ENCODE data around the gene FA2H. TPM values are rescaled to one million over a fixed set of nuclear protein-coding genes. Genes with fewer than 3 reads are reported as not detected.

Gene FA2H
- total and polyA plus RNA-seq, 10 of the 15 experiments (the other 5 are each of a cell fraction or from before 2014, with no cell fraction given) = 0.05 to 0.73 (median 0.51) TPM; not detected in 3

DNA sequence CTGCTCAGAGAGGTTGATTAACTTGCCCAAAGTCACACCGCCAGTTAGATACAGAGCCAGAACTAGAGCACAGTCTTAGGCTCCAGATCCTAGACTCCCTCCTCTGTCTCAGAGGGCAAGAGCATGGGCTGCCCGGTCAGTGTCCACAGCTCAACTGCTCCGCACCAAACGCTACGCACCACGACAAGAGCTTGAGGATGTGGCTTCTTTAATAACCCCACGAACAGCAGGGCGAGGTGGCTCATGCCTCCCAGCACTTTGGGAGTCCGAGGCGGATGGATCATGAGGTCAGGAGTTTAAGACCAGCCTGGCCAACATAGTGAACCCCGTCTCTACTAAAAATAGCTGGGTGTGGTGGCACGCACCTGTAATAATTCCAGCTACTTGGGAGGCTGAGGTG, 21.4 kb downstream of the FA2H start:
- BruUV-seq (replicated peaks) = no TSS peak
- H3K79me2 ChIP-seq (ENCODE audit: control insufficient read depth, insufficient read depth, low read length) = no peaks in the 10 kb centered on the region
- CTCF ChIA-PET = no interaction called here

DNA sequence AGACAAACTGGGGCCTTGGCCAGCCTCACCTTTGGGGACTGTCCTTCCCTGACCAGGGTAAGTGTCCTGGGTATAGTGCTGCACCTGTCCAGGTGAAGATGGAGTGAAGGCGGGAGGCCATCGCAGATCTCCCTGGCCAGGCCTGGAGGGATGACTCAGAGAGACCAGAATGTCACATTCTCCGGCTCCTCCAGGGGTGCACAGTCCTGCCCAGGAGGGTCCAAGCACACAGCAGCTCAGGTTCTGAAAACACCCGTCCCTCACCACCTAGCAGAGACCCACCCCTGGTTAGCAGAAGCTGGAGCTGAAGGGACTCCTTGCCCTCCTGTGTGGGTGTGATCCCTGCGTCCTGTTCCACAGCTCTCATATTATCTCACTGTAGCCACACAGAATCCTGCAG, 21.9 kb downstream of the FA2H start:
- in situ Hi-C loops (cut with MboI) = no loop called here
- FAIRE-seq = no peak
- RAD21 ChIA-PET (ENCODE audit: unreplicated experiment) = no interaction called here
- CTCF ChIA-PET = no interaction called here
- DNase-seq (ENCODE audit: low read depth, low spot score) = no peak
- Histone ChIP-seq H3K4me2 (ENCODE audit: control insufficient read depth, insufficient read depth) (no peak overlapping the region), H3K9me3 (replicated peaks; ENCODE audit: control insufficient read depth, insufficient read depth, low read length) (no peaks in the 10 kb centered on the region), H3K4me1 (ENCODE audit: control insufficient read depth, insufficient read depth, low read length) (no peaks in the 10 kb centered on the region), H3K79me2 (ENCODE audit: control insufficient read depth, insufficient read depth, low read length) (no peaks in the 10 kb centered on the region), H3K36me3 (ENCODE audit: control insufficient read depth in 2 of 2, insufficient read depth in 2 of 2, low read length in 1 of 2) (no peaks in the 10 kb centered on the region), H3K9ac (ENCODE audit: control insufficient read depth, insufficient read depth, low read length) (no peak overlapping the region), H4K20me1 (ENCODE audit: control insufficient read depth, insufficient read depth) (no peaks in the 10 kb centered on the region), H2AFZ (ENCODE audit: control insufficient read depth, low read depth, low read length) (no peak overlapping the region), H3K27me3 (replicated peaks in 1 of 2; ENCODE audit: control insufficient read depth in 2 of 2, insufficient read depth in 2 of 2, low read length in 1 of 2) (peaks cover 0 to 2% of the 10 kb centered on the region in 2 experiments; a peak in 1 of 4 replicates), H3K27ac (ENCODE audit: control insufficient read depth, insufficient read depth) (no peak overlapping the region), H3K4me3 (no peak overlapping the region)
- TF ChIP-seq YBX1 (IDR thresholded peaks at IDR 0.05) = no peak
- 66% methylated on average over 5 of the region's 5 CpGs for WGBS (ENCODE audit: insufficient coverage, insufficient replicate concordance, low lambda C conversion rate, missing lambda C conversion rate)
- BruUV-seq (replicated peaks) = no TSS peak
- SMC1A ChIA-PET (ENCODE audit: uncharacterized antibody, unreplicated experiment) = no interaction called here
- POLR2A ChIA-PET = no interaction called here
- intact Hi-C loops (cut with micrococcal nuclease; ENCODE audit: unreplicated experiment) = no loop called here
- ATAC-seq = no peak

More for the DNA sequence above, 21.4 kb downstream of the FA2H start:
- H3K9me3 ChIP-seq (replicated peaks; ENCODE audit: control insufficient read depth, insufficient read depth, low read length) = no peaks in the 10 kb centered on the region
- H3K4me2 ChIP-seq (ENCODE audit: control insufficient read depth, insufficient read depth) = no peak overlapping the region
- peaks cover 0 to 2% of the 10 kb centered on the region in 2 experiments; a peak in 1 of 4 replicates for H3K27me3 ChIP-seq (replicated peaks in 1 of 2; ENCODE audit: control insufficient read depth in 2 of 2, insufficient read depth in 2 of 2, low read length in 1 of 2)
- H3K9ac ChIP-seq (ENCODE audit: control insufficient read depth, insufficient read depth, low read length) = no peak overlapping the region
- intact Hi-C loops (cut with micrococcal nuclease; ENCODE audit: unreplicated experiment) (no loop called here), in situ Hi-C loops (cut with MboI) (no loop called here)
- no peak overlapping the region for H3K27ac ChIP-seq (ENCODE audit: control insufficient read depth, insufficient read depth)
- ATAC-seq (no peak), DNase-seq (ENCODE audit: low read depth, low spot score) (no peak), FAIRE-seq (no peak)
- no peaks in the 10 kb centered on the region for H3K36me3 ChIP-seq (ENCODE audit: control insufficient read depth in 2 of 2, insufficient read depth in 2 of 2, low read length in 1 of 2)
- 77% methylated on average over 12 of the region's 12 CpGs for WGBS (ENCODE audit: insufficient coverage, insufficient replicate concordance, low lambda C conversion rate, missing lambda C conversion rate)
- H4K20me1 ChIP-seq (ENCODE audit: control insufficient read depth, insufficient read depth) = no peaks in the 10 kb centered on the region
- ChIA-PET POLR2A (no interaction called here), SMC1A (ENCODE audit: uncharacterized antibody, unreplicated experiment) (no interaction called here), RAD21 (ENCODE audit: unreplicated experiment) (no interaction called here)
- no peak overlapping the region for H2AFZ ChIP-seq (ENCODE audit: control insufficient read depth, low read depth, low read length)
- H3K4me3 ChIP-seq = no peak overlapping the region
- H3K4me1 ChIP-seq (ENCODE audit: control insufficient read depth, insufficient read depth, low read length) = no peaks in the 10 kb centered on the region
- TF ChIP-seq ATF7 (IDR thresholded peaks at IDR 0.05; ENCODE audit: low read depth) = no peak
- TF ChIP-seq NR2F1 (conservative IDR thresholded peaks at IDR 0.05) = no peak
- TF ChIP-seq SREBF2 (IDR thresholded peaks at IDR 0.05; ENCODE audit: low read length) = no peak
- TF ChIP-seq, protein P1, sequence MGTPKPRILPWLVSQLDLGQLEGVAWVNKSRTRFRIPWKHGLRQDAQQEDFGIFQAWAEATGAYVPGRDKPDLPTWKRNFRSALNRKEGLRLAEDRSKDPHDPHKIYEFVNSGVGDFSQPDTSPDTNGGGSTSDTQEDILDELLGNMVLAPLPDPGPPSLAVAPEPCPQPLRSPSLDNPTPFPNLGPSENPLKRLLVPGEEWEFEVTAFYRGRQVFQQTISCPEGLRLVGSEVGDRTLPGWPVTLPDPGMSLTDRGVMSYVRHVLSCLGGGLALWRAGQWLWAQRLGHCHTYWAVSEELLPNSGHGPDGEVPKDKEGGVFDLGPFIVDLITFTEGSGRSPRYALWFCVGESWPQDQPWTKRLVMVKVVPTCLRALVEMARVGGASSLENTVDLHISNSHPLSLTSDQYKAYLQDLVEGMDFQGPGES (IDR thresholded peaks at IDR 0.05) = no peak
- TF ChIP-seq ZNF217 (IDR thresholded peaks at IDR 0.05) = no peak
- TF ChIP-seq, protein P2, sequence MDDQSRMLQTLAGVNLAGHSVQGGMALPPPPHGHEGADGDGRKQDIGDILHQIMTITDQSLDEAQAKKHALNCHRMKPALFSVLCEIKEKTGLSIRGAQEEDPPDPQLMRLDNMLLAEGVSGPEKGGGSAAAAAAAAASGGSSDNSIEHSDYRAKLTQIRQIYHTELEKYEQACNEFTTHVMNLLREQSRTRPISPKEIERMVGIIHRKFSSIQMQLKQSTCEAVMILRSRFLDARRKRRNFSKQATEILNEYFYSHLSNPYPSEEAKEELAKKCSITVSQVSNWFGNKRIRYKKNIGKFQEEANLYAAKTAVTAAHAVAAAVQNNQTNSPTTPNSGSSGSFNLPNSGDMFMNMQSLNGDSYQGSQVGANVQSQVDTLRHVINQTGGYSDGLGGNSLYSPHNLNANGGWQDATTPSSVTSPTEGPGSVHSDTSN (IDR thresholded peaks at IDR 0.05; ENCODE audit: insufficient replicate concordance, low read depth, low read length) = no peak
